Epithelial cell of esophagus (primary cell): Measurements from ENCODE around the gene TTC39C.
"Not testable (repeated sequence)": the region's sequence is repeated elsewhere in the genome, so short reads cannot be mapped to it uniquely, and the experiment has no call there.

Experiments
- DNase-seq: peaks from one replicate; pipeline ENCODE4 v3.0.0; 2010; ENCODE audit warnings: low read depth
- H3K4me3 ChIP-seq: 2 replicates; pipeline ENCODE4 v1.5.1; 2011; ENCODE audit warnings: mild to moderate bottlenecking, low read length, control low read depth
- TF ChIP-seq, protein P1 (sequence below): IDR thresholded peaks from 2 replicates; pipeline ENCODE4 v1.5.1; 2011; ENCODE audit warnings: low read depth, mild to moderate bottlenecking, low read length, control low read depth, inconsistent platforms; ENCODE audit not compliant: insufficient read depth; ENCODE audit errors: missing control alignments

TTC39C gene

DNA sequence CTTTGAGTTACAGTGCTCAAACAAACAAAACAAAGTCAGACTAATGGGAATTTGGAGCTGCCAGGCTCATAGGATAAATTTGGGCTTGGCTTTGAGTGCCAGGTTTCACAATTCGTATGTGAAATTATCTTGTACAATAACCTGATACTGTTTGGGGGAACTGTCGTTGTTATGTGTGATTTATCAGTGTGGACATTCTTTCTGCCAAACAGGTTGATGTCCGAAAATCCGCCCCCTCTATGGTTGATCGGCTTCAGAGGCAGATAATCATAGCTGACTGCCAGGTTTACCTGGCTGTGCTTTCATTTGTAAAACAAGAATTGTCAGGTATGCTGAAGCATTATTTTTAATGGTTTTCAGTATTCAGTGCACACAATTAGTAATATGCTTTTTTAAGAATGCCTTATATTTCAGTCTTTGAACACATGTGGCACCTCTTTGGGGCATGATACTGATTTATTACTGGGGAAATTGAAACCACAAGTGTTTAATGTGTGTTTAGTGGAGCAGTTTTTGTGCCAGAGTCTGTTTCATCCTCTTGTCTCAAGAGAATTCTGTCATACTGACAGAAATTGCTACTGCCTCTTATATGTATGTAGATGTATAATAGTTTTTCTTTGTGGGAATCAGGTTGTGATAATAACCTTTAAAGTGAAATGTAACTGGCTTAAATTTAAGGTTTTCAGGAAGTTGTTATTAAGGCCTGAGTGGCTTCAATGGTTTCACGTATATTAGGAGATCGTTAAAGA is 54.6 kb downstream of the TTC39C start:
- no peak overlapping the region for H3K4me3 ChIP-seq
- no peak for DNase-seq
- TF ChIP-seq, protein P1, sequence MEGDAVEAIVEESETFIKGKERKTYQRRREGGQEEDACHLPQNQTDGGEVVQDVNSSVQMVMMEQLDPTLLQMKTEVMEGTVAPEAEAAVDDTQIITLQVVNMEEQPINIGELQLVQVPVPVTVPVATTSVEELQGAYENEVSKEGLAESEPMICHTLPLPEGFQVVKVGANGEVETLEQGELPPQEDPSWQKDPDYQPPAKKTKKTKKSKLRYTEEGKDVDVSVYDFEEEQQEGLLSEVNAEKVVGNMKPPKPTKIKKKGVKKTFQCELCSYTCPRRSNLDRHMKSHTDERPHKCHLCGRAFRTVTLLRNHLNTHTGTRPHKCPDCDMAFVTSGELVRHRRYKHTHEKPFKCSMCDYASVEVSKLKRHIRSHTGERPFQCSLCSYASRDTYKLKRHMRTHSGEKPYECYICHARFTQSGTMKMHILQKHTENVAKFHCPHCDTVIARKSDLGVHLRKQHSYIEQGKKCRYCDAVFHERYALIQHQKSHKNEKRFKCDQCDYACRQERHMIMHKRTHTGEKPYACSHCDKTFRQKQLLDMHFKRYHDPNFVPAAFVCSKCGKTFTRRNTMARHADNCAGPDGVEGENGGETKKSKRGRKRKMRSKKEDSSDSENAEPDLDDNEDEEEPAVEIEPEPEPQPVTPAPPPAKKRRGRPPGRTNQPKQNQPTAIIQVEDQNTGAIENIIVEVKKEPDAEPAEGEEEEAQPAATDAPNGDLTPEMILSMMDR = no peak

DNA sequence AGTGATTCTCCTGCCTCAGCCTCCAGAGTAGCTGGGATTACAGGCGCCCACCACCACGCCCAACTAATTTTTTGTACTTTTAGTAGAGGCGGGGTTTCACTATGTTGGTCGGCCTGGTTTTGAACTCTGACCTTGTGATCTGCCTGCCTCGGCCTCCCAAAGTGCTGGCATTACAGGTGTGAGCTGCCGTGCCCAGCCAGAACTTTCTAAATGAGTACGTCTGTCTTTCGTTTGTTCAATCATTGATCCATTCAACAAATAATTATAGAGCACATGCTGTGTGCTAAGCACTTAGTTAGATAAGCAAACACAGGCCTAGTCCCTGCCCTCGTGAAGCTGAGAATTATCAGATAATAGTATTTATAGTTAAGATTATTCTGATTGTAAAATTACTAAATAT is 56.5 kb downstream of the TTC39C start:
- H3K4me3 ChIP-seq = no peak overlapping the region
- DNase-seq = no peak
- TF ChIP-seq, protein P1 = no peak

- H3K4me3 ChIP-seq = no peak overlapping the region
- TF ChIP-seq, protein P1 = no peak
- DNase-seq = no peak
These were observed 57.2 kb downstream of the TTC39C start for GRCh38 chr18:24071779-24072178.

- TF ChIP-seq, protein P1 = no peak
- DNase-seq = no peak
- no peak overlapping the region for H3K4me3 ChIP-seq
These were observed 58.2 kb downstream of the TTC39C start for GRCh38 chr18:24072743-24073142.

GRCh38 chr18:24073791-24074190 is 59.2 kb downstream of the TTC39C start:
- TF ChIP-seq, protein P1 = no peak
- DNase-seq = no peak
- no peak overlapping the region for H3K4me3 ChIP-seq

DNA sequence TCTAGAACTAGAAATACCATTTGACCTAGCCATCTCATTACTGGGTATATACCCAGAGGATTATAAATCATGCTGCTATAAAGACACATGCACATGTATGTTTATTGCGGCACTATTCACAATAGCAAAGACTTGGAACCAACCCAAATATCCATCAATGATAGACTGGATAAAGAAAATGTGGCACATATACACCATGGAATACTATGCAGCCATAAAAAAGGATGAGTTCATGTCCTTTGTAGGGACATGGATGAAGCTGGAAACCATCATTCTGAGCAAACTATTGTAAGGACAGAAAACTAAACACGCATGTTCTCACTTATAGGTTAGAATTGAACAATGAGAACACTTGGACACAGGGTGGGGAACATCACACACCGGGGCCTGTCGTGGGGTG is 60.2 kb downstream of the TTC39C start:
- not testable (repeated sequence) for DNase-seq

GRCh38 chr18:24075767-24076597 is 61.4 kb downstream of the TTC39C start:
- DNase-seq = peak; percentile 93
- H3K4me3 ChIP-seq = no peak overlapping the region
- TF ChIP-seq, protein P1 = peak; percentile 68

More for the DNA sequence above, 60.2 kb downstream of the TTC39C start:
- H3K4me3 ChIP-seq = not testable (repeated sequence)
